GM19438 (cell line): Measurements from ENCODE around the gene PGS1.
"Not testable (repeated sequence)": the region's sequence is repeated elsewhere in the genome, so short reads cannot be mapped to it uniquely, and the experiment has no call there.

Experiments
- ATAC-seq: cut with Tn5 transposase; IDR thresholded peaks from one replicate; pipeline ENCODE4 v1.9.1; 2021; ENCODE audit warnings: low read depth; ENCODE audit not compliant: unreplicated experiment

The PGS1 gene

GRCh38 chr17:78378225-78379130, at the start of gene PGS1:
PGS1 (plus strand) TSS chr17:78378649; CDS start chr17:78378666, 17 bp downstream.
- no peak for ATAC-seq

GRCh38 chr17:78329263-78330059, 49.0 kb upstream of the PGS1 start:
- ATAC-seq = no peak

GRCh38 chr17:78330570-78331224, 47.8 kb upstream of the PGS1 start:
- ATAC-seq = no peak

GRCh38 chr17:78331355-78331754, 47.1 kb upstream of the PGS1 start:
- not testable (repeated sequence) for ATAC-seq

GRCh38 chr17:78332991-78333390, 45.5 kb upstream of the PGS1 start:
- ATAC-seq = no peak

GRCh38 chr17:78335209-78335608, 43.2 kb upstream of the PGS1 start:
- ATAC-seq = no peak

GRCh38 chr17:78337244-78338109, 41.0 kb upstream of the PGS1 start:
- ATAC-seq = peak; percentile 59

GRCh38 chr17:78338486-78339259, 39.8 kb upstream of the PGS1 start:
- ATAC-seq = no peak

- ATAC-seq = no peak
Measured at GRCh38 chr17:78340183-78340955, 38.1 kb upstream of the PGS1 start.

- ATAC-seq = no peak
Measured at GRCh38 chr17:78341559-78342448, 36.6 kb upstream of the PGS1 start.

- ATAC-seq = no peak
Measured at GRCh38 chr17:78342449-78343186, 35.8 kb upstream of the PGS1 start.

- no peak for ATAC-seq
Measured at GRCh38 chr17:78343187-78343542, 35.3 kb upstream of the PGS1 start.

GRCh38 chr17:78343543-78344201, 34.8 kb upstream of the PGS1 start:
- ATAC-seq = no peak

- no peak for ATAC-seq
Measured at GRCh38 chr17:78344666-78345065, 33.8 kb upstream of the PGS1 start.

GRCh38 chr17:78345172-78345571, 33.3 kb upstream of the PGS1 start:
- no peak for ATAC-seq

- ATAC-seq = no peak
Measured at GRCh38 chr17:78345791-78346494, 32.5 kb upstream of the PGS1 start.
